Natural killer cell (primary cell): Measurements from ENCODE around the gene PDCD6IP. TPM values are rescaled to one million over a fixed set of nuclear protein-coding genes. Genes with fewer than 3 reads are reported as not detected.

Experiments used
- ATAC-seq, 3 donors: fragments of 150-1000 bp in 2 of 3; fragments of 200-7000 bp in 1 of 3; cut with Tn5 transposase; 1 replicate in 1 of 3; 2 replicates in 2 of 3; pipeline ENCODE4 v1.10.0; 2021; ENCODE audit warnings: mild to moderate bottlenecking in 2 of 3, moderate library complexity in 2 of 3
- DNase-seq, 2 donors: peaks; one replicate each; pipeline versions ENCODE4 v3.0.0 to v3.0.0-alpha.2; 2013 to 2021; ENCODE audit warnings: mixed read lengths in 1 of 2
- H3K27ac ChIP-seq: one replicate; pipeline ENCODE4 v1.5.1; 2013; ENCODE audit warnings: mild to moderate bottlenecking, low read length
- H3K27me3 ChIP-seq: one replicate; pipeline ENCODE4 v1.6.1; 2013; ENCODE audit warnings: low read length; ENCODE audit not compliant: control insufficient read depth, insufficient read depth
- H3K36me3 ChIP-seq: one replicate; pipeline ENCODE4 v1.6.1; 2013; ENCODE audit warnings: low read length; ENCODE audit not compliant: control insufficient read depth, insufficient read depth
- H3K4me1 ChIP-seq: one replicate; pipeline ENCODE4 v1.6.1; 2013; ENCODE audit warnings: low read length; ENCODE audit not compliant: control insufficient read depth, insufficient read depth
- H3K4me3 ChIP-seq: one replicate; pipeline ENCODE4 v1.5.1; 2013; ENCODE audit warnings: low read length
- H3K9me3 ChIP-seq: one replicate; pipeline ENCODE4 v1.6.1; 2013; ENCODE audit warnings: low read length; ENCODE audit not compliant: control insufficient read depth, insufficient read depth
- H3K27ac Mint-ChIP-seq, 2 donors: one replicate each; pipeline ENCODE4 v1.8.0; 2022; ENCODE audit warnings: mild to moderate bottlenecking in 2 of 2, mixed read lengths in 2 of 2, moderate library complexity in 1 of 2
- H3K27me3 Mint-ChIP-seq, 2 donors: one replicate each; pipeline ENCODE4 v1.8.0; 2022; ENCODE audit warnings: low read depth in 2 of 2, mixed read lengths in 2 of 2
- H3K36me3 Mint-ChIP-seq: one replicate; pipeline ENCODE4 v1.8.0; 2022; ENCODE audit warnings: mixed read lengths
- H3K4me1 Mint-ChIP-seq, 2 donors: one replicate each; pipeline ENCODE4 v1.8.0; 2022; ENCODE audit warnings: mixed read lengths in 2 of 2
- H3K4me3 Mint-ChIP-seq: one replicate; pipeline ENCODE4 v1.8.0; 2022; ENCODE audit warnings: mild to moderate bottlenecking, moderate library complexity, mixed read lengths
- H3K9me3 Mint-ChIP-seq, 2 donors: one replicate each; pipeline ENCODE4 v1.8.0; 2022; ENCODE audit warnings: mixed read lengths in 2 of 2
- WGBS: methylation state at CpG from one replicate; pipeline ENCODE4 v1.1.7; 2013; ENCODE audit warnings: missing lambda C conversion rate; ENCODE audit not compliant: insufficient coverage; 5-methylcytosine and 5-hydroxymethylcytosine counted together
- intact Hi-C: fragments of 100-400 bp; cut with micrococcal nuclease; formaldehyde crosslinking; loops from one replicate; pipeline ENCODE4 v1.14.2; 2022
- total RNA-seq, 4 donors: library from RNA; stranded (reverse); fragments of 120-200 nt in 1 of 4; gene quantifications; one replicate each; pipeline versions ENCODE4 v1.2.3 to v1.2.4, GENCODE V29; 2013 to 2022
- TF ChIP-seq, protein P1 (sequence below): fragments of 200-600 bp; IDR thresholded peaks from one replicate; pipeline ENCODE4 v1.8.0; 2022; ENCODE audit warnings: antibody characterized with exemption

The PDCD6IP gene
- total RNA-seq, 3 donors from 2014 or later (not counting 1 experiment from before 2014, with no cell fraction given), result 170 to 182 (median 179) TPM

GRCh38 chr3:33798113-33798417 is 365 bp upstream of the PDCD6IP start:
- Mint-ChIP-seq H3K36me3 (no peaks in the 10 kb centered on the region), H3K9me3 (no peaks in the 10 kb centered on the region), H3K4me1 (peaks cover 44 to 47% of the 10 kb centered on the region in 2 donors), H3K27me3 (no peaks in the 10 kb centered on the region), H3K4me3 (peak overlapping the region; percentile 96), H3K27ac (peak overlapping the region; percentile 92 to 94)
- peak overlapping the region; percentile 74 for H3K27ac ChIP-seq
- peaks cover 3% of the 10 kb centered on the region for H3K36me3 ChIP-seq
- peak overlapping the region; percentile 69 for H3K4me3 ChIP-seq
- H3K27me3 ChIP-seq, result no peaks in the 10 kb centered on the region
- ATAC-seq (peak in 1 of 3 donors; percentile 43), DNase-seq (no peak)
- H3K4me1 ChIP-seq, result peaks cover 20% of the 10 kb centered on the region
- TF ChIP-seq, protein P1, sequence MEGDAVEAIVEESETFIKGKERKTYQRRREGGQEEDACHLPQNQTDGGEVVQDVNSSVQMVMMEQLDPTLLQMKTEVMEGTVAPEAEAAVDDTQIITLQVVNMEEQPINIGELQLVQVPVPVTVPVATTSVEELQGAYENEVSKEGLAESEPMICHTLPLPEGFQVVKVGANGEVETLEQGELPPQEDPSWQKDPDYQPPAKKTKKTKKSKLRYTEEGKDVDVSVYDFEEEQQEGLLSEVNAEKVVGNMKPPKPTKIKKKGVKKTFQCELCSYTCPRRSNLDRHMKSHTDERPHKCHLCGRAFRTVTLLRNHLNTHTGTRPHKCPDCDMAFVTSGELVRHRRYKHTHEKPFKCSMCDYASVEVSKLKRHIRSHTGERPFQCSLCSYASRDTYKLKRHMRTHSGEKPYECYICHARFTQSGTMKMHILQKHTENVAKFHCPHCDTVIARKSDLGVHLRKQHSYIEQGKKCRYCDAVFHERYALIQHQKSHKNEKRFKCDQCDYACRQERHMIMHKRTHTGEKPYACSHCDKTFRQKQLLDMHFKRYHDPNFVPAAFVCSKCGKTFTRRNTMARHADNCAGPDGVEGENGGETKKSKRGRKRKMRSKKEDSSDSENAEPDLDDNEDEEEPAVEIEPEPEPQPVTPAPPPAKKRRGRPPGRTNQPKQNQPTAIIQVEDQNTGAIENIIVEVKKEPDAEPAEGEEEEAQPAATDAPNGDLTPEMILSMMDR, result no peak
- WGBS, result 2% methylated on average over 9 of the region's 9 CpGs
- intact Hi-C loops, result loop anchor here (1.0 to 2.0 kb wide), 2 partner anchors 81 to 358 kb away; partner anchors contain the start of gene UBP1
- H3K9me3 ChIP-seq, result no peaks in the 10 kb centered on the region

GRCh38 chr3:33799202-33799551 is 747 bp downstream of the PDCD6IP start:
- TF ChIP-seq, protein P1, result no peak

DNA sequence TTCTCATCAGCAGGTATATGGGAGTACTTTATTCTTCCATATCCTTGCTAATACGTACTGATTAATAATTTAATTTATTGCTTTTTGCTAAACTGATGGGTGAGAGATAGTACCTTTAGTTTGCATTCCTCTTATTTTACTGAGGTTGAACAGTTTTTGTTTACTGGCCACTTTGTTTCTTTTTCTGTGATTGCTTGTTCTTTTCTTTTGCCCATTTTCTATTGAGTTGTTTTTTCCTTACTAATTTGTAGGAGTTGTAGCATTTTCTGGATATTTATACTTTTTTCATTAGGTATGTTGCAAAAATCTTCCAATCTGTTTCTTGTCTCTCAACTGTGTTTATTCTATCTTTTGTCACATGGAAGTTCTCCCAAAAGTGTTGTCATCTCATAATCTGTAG is 4.8 kb downstream of the PDCD6IP start:
- ATAC-seq (no peak), DNase-seq (no peak)
- Histone ChIP-seq H3K4me3 (no peak overlapping the region), H3K27me3 (no peaks in the 10 kb centered on the region), H3K4me1 (peaks cover 24% of the 10 kb centered on the region), H3K36me3 (peaks cover 10% of the 10 kb centered on the region), H3K27ac (no peak overlapping the region), H3K9me3 (no peaks in the 10 kb centered on the region)
- Mint-ChIP-seq H3K27me3 (no peaks in the 10 kb centered on the region), H3K27ac (peak overlapping the region; percentile 30 to 73), H3K36me3 (no peaks in the 10 kb centered on the region), H3K4me3 (no peak overlapping the region), H3K9me3 (no peaks in the 10 kb centered on the region), H3K4me1 (peaks cover 73 to 75% of the 10 kb centered on the region in 2 donors)
- TF ChIP-seq, protein P1, result no peak
- intact Hi-C loops, result no loop called here
- WGBS, result no CpG with 5 or more reads among the region's 1 CpG

More at GRCh38 chr3:33799202-33799551, 747 bp downstream of the PDCD6IP start:
- intact Hi-C loops, result loop anchor here (2.0 kb wide), 1 partner anchor 82 kb away; no protein-coding TSS in a partner anchor
- Histone ChIP-seq H3K27me3 (no peaks in the 10 kb centered on the region), H3K4me3 (peak overlapping the region; percentile 69), H3K4me1 (peaks cover 22% of the 10 kb centered on the region), H3K36me3 (peaks cover 5% of the 10 kb centered on the region), H3K27ac (peak overlapping the region; percentile 74), H3K9me3 (no peaks in the 10 kb centered on the region)
- DNase-seq, result no peak
- Mint-ChIP-seq H3K9me3 (no peaks in the 10 kb centered on the region), H3K36me3 (no peaks in the 10 kb centered on the region), H3K27ac (peak overlapping the region; percentile 92 to 94), H3K27me3 (no peaks in the 10 kb centered on the region), H3K4me3 (peak overlapping the region; percentile 96), H3K4me1 (peaks cover 55 to 59% of the 10 kb centered on the region in 2 donors)
- ATAC-seq, result no peak
- no CpG with 5 or more reads among the region's 3 CpGs for WGBS

DNA sequence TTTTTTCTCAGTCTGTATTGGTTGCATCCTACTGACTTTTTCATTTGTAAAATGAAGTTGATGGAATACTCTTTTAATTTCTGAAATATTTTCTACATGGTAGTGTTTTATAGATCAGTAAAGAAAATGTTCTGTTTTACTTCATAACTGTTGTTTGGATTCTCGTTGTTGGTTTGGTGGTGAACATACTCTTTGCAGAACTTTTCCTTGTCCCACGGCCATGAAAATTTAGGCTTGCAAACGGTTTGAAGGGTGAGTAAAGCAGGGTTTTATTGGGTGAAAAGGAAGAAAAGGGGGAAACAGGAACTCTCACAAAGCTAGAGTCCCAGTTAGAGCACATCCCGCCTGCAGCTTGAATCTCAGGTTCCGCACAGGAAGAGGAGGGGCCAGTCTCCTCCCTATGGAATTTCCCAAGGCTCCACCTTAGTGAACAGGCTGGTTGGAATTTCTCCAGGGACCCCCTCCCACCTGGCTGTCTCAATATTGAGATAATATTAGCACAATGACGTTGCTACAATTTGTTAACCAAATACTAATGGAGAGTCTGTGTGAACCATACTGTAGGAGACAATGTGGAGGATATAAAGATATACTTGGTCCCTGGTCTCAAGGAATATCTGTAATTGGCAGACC is 5.6 kb downstream of the PDCD6IP start:
- no peak overlapping the region for H3K4me3 Mint-ChIP-seq
- no peaks in the 10 kb centered on the region for H3K9me3 ChIP-seq
- H3K4me3 ChIP-seq, result no peak overlapping the region
- peaks cover 75 to 76% of the 10 kb centered on the region in 2 donors for H3K4me1 Mint-ChIP-seq
- TF ChIP-seq, protein P1, result no peak
- ATAC-seq (no peak), DNase-seq (no peak)
- H3K27ac ChIP-seq, result no peak overlapping the region
- WGBS, result 86% methylated on average over 6 of the region's 6 CpGs
- peaks cover 21% of the 10 kb centered on the region for H3K4me1 ChIP-seq
- peak overlapping the region in 1 of 2 donors; percentile 55 for H3K27ac Mint-ChIP-seq
- H3K36me3 Mint-ChIP-seq, result no peaks in the 10 kb centered on the region
- no peaks in the 10 kb centered on the region for H3K27me3 Mint-ChIP-seq
- H3K9me3 Mint-ChIP-seq, result no peaks in the 10 kb centered on the region
- intact Hi-C loops, result no loop called here
- H3K27me3 ChIP-seq, result no peaks in the 10 kb centered on the region
- peaks cover 10% of the 10 kb centered on the region for H3K36me3 ChIP-seq
